Endothelial cell of umbilical vein (primary cell): ENCODE results near the gene SMARCAL1. TPM values are rescaled to one million over a fixed set of nuclear protein-coding genes. Genes with fewer than 3 reads are reported as not detected.

Source experiments
- BruUV-seq: library from RNA; stranded (reverse); fragments of 400-500 nt; replicated peaks from 2 replicates; lab custom pipeline; 2021; lab: Mats Ljungman, UMichigan
- CTCF ChIA-PET: fragments of 300-600, 350-600 bp; sonication (Branson Sonifier 250); formaldehyde crosslinking; loops from one replicate; lab custom pipeline; 2021; ENCODE audit warnings: antibody characterized with exemption, inconsistent platforms; lab: Charles Lee
- POLR2A ChIA-PET: fragments of 300-600, 350-600 bp; sonication (Branson Sonifier 250); formaldehyde crosslinking; loops from one replicate; lab custom pipeline; 2021; ENCODE audit warnings: antibody characterized with exemption, inconsistent platforms; lab: Charles Lee
- DNase-seq: peaks from one replicate; pipeline ENCODE4 v3.0.0-alpha.2; 2011; ENCODE audit warnings: low read depth, low spot score
- FAIRE-seq: peaks from 2 replicates; lab custom pipeline; 2011; peaks lifted over from hg19 to GRCh38; lab: Jason Lieb, UNC
- H2AFZ ChIP-seq: 2 replicates; pipeline ENCODE4 v1.6.0; 2012; ENCODE audit warnings: low read depth, low read length, control low read depth, inconsistent platforms
- H3K27ac ChIP-seq: 2 replicates; pipeline ENCODE4 v1.5.1; 2011; ENCODE audit warnings: low read depth, mild to moderate bottlenecking, control low read depth, low read length, moderate library complexity; ENCODE audit not compliant: insufficient read depth
- H3K27me3 ChIP-seq, 2 experiments: 2 replicates each; pipeline versions ENCODE4 v1.6.0 to v1.6.1; 2011; ENCODE audit warnings: low read length in 2 of 2, mixed read lengths in 1 of 2; ENCODE audit not compliant: control insufficient read depth in 2 of 2, insufficient read depth in 2 of 2
- H3K36me3 ChIP-seq, 2 experiments: 2 replicates in 1 of 2; 3 replicates in 1 of 2; pipeline ENCODE4 v1.5.1; 2011; ENCODE audit warnings: low read length in 2 of 2, mild to moderate bottlenecking in 1 of 2, moderate library complexity in 1 of 2; ENCODE audit not compliant: control insufficient read depth in 2 of 2, insufficient read depth in 2 of 2; ENCODE audit errors: extremely low read depth in 1 of 2
- H3K4me1 ChIP-seq: 3 replicates; pipeline ENCODE4 v1.5.1; 2011; ENCODE audit warnings: mild to moderate bottlenecking, low read length; ENCODE audit not compliant: control insufficient read depth, insufficient read depth; ENCODE audit errors: extremely low read depth
- H3K4me2 ChIP-seq: 2 replicates; pipeline ENCODE4 v1.6.1; 2011; ENCODE audit warnings: low read length, control low read depth, mixed read lengths; ENCODE audit not compliant: insufficient read depth
- H3K4me3 ChIP-seq, 3 experiments: fragments of 200-600 bp in 1 of 3; sonication (generic), shearing (Covaris generic) in 1 of 3; replicated peaks in 1 of 3; 2 replicates each; pipeline ENCODE4 v1.5.1; 2011 to 2016; ENCODE audit warnings: control low read depth in 3 of 3, low read length in 3 of 3, mild to moderate bottlenecking in 2 of 3, inconsistent platforms in 1 of 3, low read depth in 1 of 3, moderate library complexity in 1 of 3; ENCODE audit not compliant: insufficient read depth in 1 of 3
- H3K79me2 ChIP-seq: 2 replicates; pipeline ENCODE4 v1.6.0; 2012; ENCODE audit warnings: low read length, inconsistent platforms; ENCODE audit not compliant: control insufficient read depth, insufficient read depth
- H3K9ac ChIP-seq: replicated peaks from 2 replicates; pipeline ENCODE3; 2011; ENCODE audit warnings: low read length, control low read depth; ENCODE audit not compliant: insufficient read depth; ENCODE audit errors: extremely low read depth
- H3K9me1 ChIP-seq: replicated peaks from 3 replicates; pipeline ENCODE4 v1.6.0; 2011; ENCODE audit warnings: mild to moderate bottlenecking, low read length; ENCODE audit not compliant: control insufficient read depth, insufficient read depth; ENCODE audit errors: extremely low read depth
- H3K9me3 ChIP-seq: replicated peaks from 2 replicates; pipeline ENCODE4 v1.5.1; 2012; ENCODE audit warnings: low read length, inconsistent platforms; ENCODE audit not compliant: control insufficient read depth, insufficient read depth
- H4K20me1 ChIP-seq: replicated peaks from 2 replicates; pipeline ENCODE3; 2011; ENCODE audit warnings: mild to moderate bottlenecking, low read length; ENCODE audit not compliant: control insufficient read depth, insufficient read depth; ENCODE audit errors: extremely low read depth
- EZH2 ChIP-seq: IDR thresholded peaks from 2 replicates; pipeline ENCODE4 v1.6.1; 2012; ENCODE audit warnings: borderline replicate concordance, low read depth, mild to moderate bottlenecking, moderate library complexity, low read length, inconsistent platforms; ENCODE audit not compliant: severe bottlenecking
- FOS ChIP-seq: IDR thresholded peaks from 2 replicates; pipeline ENCODE4 v1.6.1; 2011; ENCODE audit warnings: mild to moderate bottlenecking, low read length, moderate library complexity, borderline replicate concordance; ENCODE audit not compliant: insufficient read depth
- GATA2 ChIP-seq: IDR thresholded peaks from 2 replicates; pipeline ENCODE4 v1.7.0; 2011; ENCODE audit warnings: low read depth, mild to moderate bottlenecking, moderate library complexity, mixed read lengths, low read length; ENCODE audit not compliant: insufficient read length, insufficient read depth
- JUN ChIP-seq: IDR thresholded peaks from 2 replicates; pipeline ENCODE4 v1.6.1; 2011; ENCODE audit warnings: borderline replicate concordance, low read depth; ENCODE audit not compliant: insufficient read length, insufficient read depth
- MAX ChIP-seq: IDR thresholded peaks from 2 replicates; pipeline ENCODE4 v1.6.1; 2011; ENCODE audit not compliant: insufficient read depth, insufficient read length
- MYC ChIP-seq: IDR thresholded peaks from one replicate; pipeline ENCODE4 v1.6.1; 2011; ENCODE audit warnings: mild to moderate bottlenecking, low read depth, low read length
- POLR2A ChIP-seq: IDR thresholded peaks from 2 replicates; pipeline ENCODE4 v1.6.1; 2012; ENCODE audit warnings: low read depth, mild to moderate bottlenecking, control low read depth, low read length
- POLR2AphosphoS5 ChIP-seq: IDR thresholded peaks from 2 replicates; pipeline ENCODE4 v1.6.1; 2012; ENCODE audit warnings: low read depth, mild to moderate bottlenecking, control low read depth, low read length, moderate library complexity; ENCODE audit not compliant: insufficient read depth
- dilution Hi-C: fragments of 300-500 bp; cut with MboI; formaldehyde crosslinking; loops from one replicate; pipeline ENCODE4 v1.15.0; 2019; ENCODE audit warnings: low sequenced_read_pairs; ENCODE audit not compliant: extremely low pct_ligation_motif_present
- intact Hi-C: fragments of 100-400 bp; cut with micrococcal nuclease; formaldehyde crosslinking; loops from one replicate; pipeline ENCODE4 v1.10.0; 2022
- polyA plus RNA-seq, 4 experiments: library from polyadenylated mRNA; depleted of rRNA in 3 of 4; stranded (reverse) in 3 of 4; unstranded in 1 of 4; fragments of >200 nt; gene quantifications; 2 replicates each; pipeline versions ENCODE4 v1.2.1 to v1.2.3, GENCODE V29; 2011 to 2012; ENCODE audit warnings: missing spikeins in 1 of 4
- total RNA-seq: library from RNA; stranded (reverse); gene quantifications from 2 replicates; pipeline ENCODE4 v1.2.3, GENCODE V29; 2021
- TF ChIP-seq, protein P1 (sequence below), 2 donors: IDR thresholded peaks; 1 replicate in 1 of 2; 2 replicates in 1 of 2; pipeline ENCODE4 v1.5.1; 2011; ENCODE audit warnings: low read length in 2 of 2, mild to moderate bottlenecking in 2 of 2, moderate library complexity in 2 of 2, control low read depth in 1 of 2, inconsistent platforms in 1 of 2, low read depth in 1 of 2; ENCODE audit not compliant: insufficient read depth in 1 of 2; ENCODE audit errors: extremely low read depth in 1 of 2

The SMARCAL1 gene
- total and polyA plus RNA-seq, 2 donors (not counting 3 experiments of a cell fraction or from before 2014, with no cell fraction given): 25.4 to 30.7 TPM

DNA sequence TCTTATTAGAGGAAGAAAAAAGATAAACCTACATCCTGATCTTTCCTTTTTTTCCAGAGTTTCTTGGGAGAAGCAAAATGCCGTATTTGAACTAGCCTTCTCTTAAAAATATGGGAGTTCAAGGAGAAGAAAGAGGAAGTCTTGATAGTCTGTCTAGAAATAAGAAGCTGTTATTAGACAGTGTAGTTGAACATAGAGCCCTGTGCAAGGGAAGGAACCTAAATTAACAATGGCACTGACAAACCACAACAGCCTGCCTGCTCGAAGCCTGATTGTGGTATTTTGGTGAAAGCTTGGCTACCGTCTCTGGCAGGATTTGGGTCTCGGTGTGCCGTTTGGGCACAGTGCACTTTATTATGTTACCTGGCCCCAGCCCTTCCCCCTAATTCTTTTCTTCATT lies 17.1 kb downstream of the SMARCAL1 start:
- ChIA-PET CTCF (no interaction called here), POLR2A (no interaction called here)
- Histone ChIP-seq H3K36me3 (peaks cover 6 to 34% of the 10 kb centered on the region in 2 experiments), H3K4me2 (no peak overlapping the region), H4K20me1 (no peaks in the 10 kb centered on the region), H3K27me3 (no peaks in the 10 kb centered on the region), H3K79me2 (no peaks in the 10 kb centered on the region), H3K9me3 (peaks cover 2% of the 10 kb centered on the region), H3K9me1 (no peaks in the 10 kb centered on the region), H3K4me1 (peaks cover 8% of the 10 kb centered on the region), H3K27ac (no peak overlapping the region), H2AFZ (no peak overlapping the region), H3K9ac (no peak overlapping the region), H3K4me3 (no peak overlapping the region)
- dilution Hi-C loops (no loop called here), intact Hi-C loops (no loop called here)
- FAIRE-seq (no peak), DNase-seq (no peak)
- no peak for TF ChIP-seq EZH2
- TF ChIP-seq MAX: no peak
- no peak for TF ChIP-seq GATA2
- no peak for TF ChIP-seq FOS
- TF ChIP-seq POLR2AphosphoS5: no peak
- no peak for TF ChIP-seq MYC
- no peak for TF ChIP-seq POLR2A
- TF ChIP-seq JUN: no peak
- TF ChIP-seq, protein P1, sequence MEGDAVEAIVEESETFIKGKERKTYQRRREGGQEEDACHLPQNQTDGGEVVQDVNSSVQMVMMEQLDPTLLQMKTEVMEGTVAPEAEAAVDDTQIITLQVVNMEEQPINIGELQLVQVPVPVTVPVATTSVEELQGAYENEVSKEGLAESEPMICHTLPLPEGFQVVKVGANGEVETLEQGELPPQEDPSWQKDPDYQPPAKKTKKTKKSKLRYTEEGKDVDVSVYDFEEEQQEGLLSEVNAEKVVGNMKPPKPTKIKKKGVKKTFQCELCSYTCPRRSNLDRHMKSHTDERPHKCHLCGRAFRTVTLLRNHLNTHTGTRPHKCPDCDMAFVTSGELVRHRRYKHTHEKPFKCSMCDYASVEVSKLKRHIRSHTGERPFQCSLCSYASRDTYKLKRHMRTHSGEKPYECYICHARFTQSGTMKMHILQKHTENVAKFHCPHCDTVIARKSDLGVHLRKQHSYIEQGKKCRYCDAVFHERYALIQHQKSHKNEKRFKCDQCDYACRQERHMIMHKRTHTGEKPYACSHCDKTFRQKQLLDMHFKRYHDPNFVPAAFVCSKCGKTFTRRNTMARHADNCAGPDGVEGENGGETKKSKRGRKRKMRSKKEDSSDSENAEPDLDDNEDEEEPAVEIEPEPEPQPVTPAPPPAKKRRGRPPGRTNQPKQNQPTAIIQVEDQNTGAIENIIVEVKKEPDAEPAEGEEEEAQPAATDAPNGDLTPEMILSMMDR (IDR thresholded peaks at IDR 0.05; ENCODE audit: extremely low read depth in 1 of 2, insufficient read depth in 1 of 2, low read depth in 1 of 2, low read length in 2 of 2): no peak
- BruUV-seq: no TSS peak
